Cardiac fibroblast (primary cell): ENCODE results near the gene EVI5L.
A peak's percentile ranks its signal among the peaks of the same experiment; 100 is the strongest.

Source experiments
- DNase-seq, 2 donors: peaks; one replicate each; pipeline versions ENCODE4 v3.0.0 to v3.0.0-alpha.2; 2010; ENCODE audit warnings: low read depth in 2 of 2
- H3K4me3 ChIP-seq, 2 donors: replicated peaks in 1 of 2; 1 replicate in 1 of 2; 2 replicates in 1 of 2; pipeline ENCODE4 v1.5.1; 2011; ENCODE audit warnings: low read depth in 2 of 2, low read length in 2 of 2, mild to moderate bottlenecking in 2 of 2, moderate library complexity in 1 of 2
- CTCF ChIP-seq: IDR thresholded peaks from one replicate; pipeline ENCODE4 v1.5.1; 2011; ENCODE audit warnings: low read depth, mild to moderate bottlenecking, low read length, inconsistent platforms

EVI5L gene

GRCh38 chr19:7852851-7853769 lies 23.1 kb downstream of the EVI5L start:
- DNase-seq: peak; percentile 64 to 69
- no peak overlapping the region for H3K4me3 ChIP-seq
- peak; percentile 76 for TF ChIP-seq CTCF

- DNase-seq: no peak
- no peak for TF ChIP-seq CTCF
Measured at GRCh38 chr19:7853770-7854128, 23.7 kb downstream of the EVI5L start.

GRCh38 chr19:7855426-7856108 lies 25.5 kb downstream of the EVI5L start:
- H3K4me3 ChIP-seq: no peak overlapping the region
- TF ChIP-seq CTCF: no peak
- DNase-seq: no peak

More at GRCh38 chr19:7853770-7854128, 23.7 kb downstream of the EVI5L start:
- no peak overlapping the region for H3K4me3 ChIP-seq

- DNase-seq: no peak
- TF ChIP-seq CTCF: no peak
- H3K4me3 ChIP-seq: no peak overlapping the region
Measured at GRCh38 chr19:7856109-7856591, 26.1 kb downstream of the EVI5L start.

GRCh38 chr19:7856679-7857663 lies 27.0 kb downstream of the EVI5L start:
- no peak for TF ChIP-seq CTCF
- DNase-seq: no peak
- H3K4me3 ChIP-seq: no peak overlapping the region

GRCh38 chr19:7857727-7858108 lies 27.7 kb downstream of the EVI5L start:
- DNase-seq: no peak
- TF ChIP-seq CTCF: no peak
- no peak overlapping the region for H3K4me3 ChIP-seq
